IMR-90 (cell line): ENCODE data around the gene GRPR. TPM values are rescaled to one million over a fixed set of nuclear protein-coding genes. Genes with fewer than 3 reads are reported as not detected.

ENCODE experiments used
- ATAC-seq: fragments of 200-7000 bp; cut with Tn5 transposase; 2 replicates; pipeline ENCODE4 v1.9.1; 2020; ENCODE audit warnings: low read depth, mild to moderate bottlenecking, moderate library complexity
- BruUV-seq: library from RNA; stranded (reverse); fragments of 400-500 nt; replicated peaks from 2 replicates; lab custom pipeline; 2021; lab: Mats Ljungman, UMichigan
- CTCF ChIA-PET: fragments of 300-600 bp; formaldehyde crosslinking; extraction: SDS; loops from one replicate; lab custom pipeline; 2021; ENCODE audit warnings: antibody characterized with exemption; lab: Yijun Ruan, JAX
- POLR2A ChIA-PET: fragments of 300-600 bp; sonication (Branson Sonifier 250); formaldehyde crosslinking; loops from one replicate; lab custom pipeline; 2022; ENCODE audit warnings: antibody characterized with exemption; ENCODE audit not compliant: unreplicated experiment; lab: Charles Lee
- DNase-seq: peaks from one replicate; pipeline ENCODE4 v3.0.0; 2013
- H2AFZ ChIP-seq: replicated peaks from 2 replicates; pipeline ENCODE3; 2013; ENCODE audit warnings: low read length, mild to moderate bottlenecking; ENCODE audit not compliant: poor library complexity
- H2AK5ac ChIP-seq: 2 replicates; pipeline ENCODE4 v1.6.1; 2013; ENCODE audit warnings: low read depth, low read length, inconsistent platforms
- H2AK9ac ChIP-seq: replicated peaks from 2 replicates; pipeline ENCODE3; 2013; ENCODE audit warnings: mild to moderate bottlenecking, low read depth, low read length, moderate library complexity; ENCODE audit not compliant: poor library complexity
- H2BK120ac ChIP-seq: 2 replicates; pipeline ENCODE4 v1.6.1; 2013; ENCODE audit warnings: low read depth, low read length, inconsistent platforms
- H2BK15ac ChIP-seq: 3 replicates; pipeline ENCODE4 v1.6.1; 2013; ENCODE audit warnings: low read depth, low read length, inconsistent platforms
- H2BK20ac ChIP-seq: 2 replicates; pipeline ENCODE4 v1.6.1; 2013; ENCODE audit warnings: low read depth, mild to moderate bottlenecking, inconsistent platforms, low read length, moderate library complexity
- H2BK5ac ChIP-seq: 2 replicates; pipeline ENCODE4 v1.6.1; 2013; ENCODE audit warnings: mild to moderate bottlenecking, low read depth, low read length, inconsistent platforms; ENCODE audit not compliant: poor library complexity, severe bottlenecking
- H3K14ac ChIP-seq: replicated peaks from 2 replicates; pipeline ENCODE4 v1.6.1; 2013; ENCODE audit warnings: low read depth, low read length, inconsistent platforms
- H3K18ac ChIP-seq: 2 replicates; pipeline ENCODE4 v1.6.1; 2013; ENCODE audit warnings: low read depth, low read length, control low read depth
- H3K23ac ChIP-seq: 2 replicates; pipeline ENCODE4 v1.6.1; 2013; ENCODE audit warnings: low read depth, low read length, inconsistent platforms
- H3K27ac ChIP-seq: 2 replicates; pipeline ENCODE4 v1.5.1; 2013; ENCODE audit warnings: mild to moderate bottlenecking, control low read depth, low read length; ENCODE audit not compliant: insufficient read depth
- H3K27me3 ChIP-seq: 2 replicates; pipeline ENCODE4 v1.6.1; 2013; ENCODE audit warnings: low read length; ENCODE audit not compliant: control insufficient read depth, insufficient read depth
- H3K36me3 ChIP-seq: 2 replicates; pipeline ENCODE4 v1.6.1; 2013; ENCODE audit warnings: low read length, mixed read lengths; ENCODE audit not compliant: control insufficient read depth, insufficient read depth
- H3K4ac ChIP-seq: 2 replicates; pipeline ENCODE4 v1.6.1; 2013; ENCODE audit warnings: low read depth, low read length, inconsistent platforms
- H3K4me1 ChIP-seq: 2 replicates; pipeline ENCODE4 v1.6.1; 2013; ENCODE audit warnings: low read length, mixed read lengths; ENCODE audit not compliant: control insufficient read depth, insufficient read depth
- H3K4me2 ChIP-seq: 2 replicates; pipeline ENCODE4 v1.6.1; 2013; ENCODE audit warnings: low read depth, mild to moderate bottlenecking, control low read depth, low read length, moderate library complexity
- H3K4me3 ChIP-seq: 2 replicates; pipeline ENCODE4 v1.5.1; 2013; ENCODE audit warnings: low read depth, mild to moderate bottlenecking, control low read depth, low read length, moderate library complexity; ENCODE audit not compliant: insufficient read depth
- H3K56ac ChIP-seq: 2 replicates; pipeline ENCODE4 v1.6.1; 2013; ENCODE audit warnings: low read length, inconsistent platforms; ENCODE audit not compliant: insufficient read depth; ENCODE audit errors: extremely low read depth
- H3K79me1 ChIP-seq, 2 experiments: 2 replicates each; pipeline ENCODE4 v1.6.1; 2013; ENCODE audit warnings: low read length in 2 of 2, inconsistent platforms in 1 of 2, low read depth in 1 of 2
- H3K9ac ChIP-seq: 2 replicates; pipeline ENCODE4 v1.6.1; 2013; ENCODE audit warnings: low read depth, low read length, control low read depth
- H3K9me1 ChIP-seq: 2 replicates; pipeline ENCODE4 v1.6.1; 2013; ENCODE audit warnings: low read length, inconsistent platforms; ENCODE audit not compliant: insufficient read depth
- H3K9me3 ChIP-seq: 2 replicates; pipeline ENCODE4 v1.6.1; 2013; ENCODE audit warnings: low read length; ENCODE audit not compliant: control insufficient read depth, insufficient read depth
- H4K20me1 ChIP-seq: 2 replicates; pipeline ENCODE4 v1.6.1; 2013; ENCODE audit warnings: low read length, inconsistent platforms; ENCODE audit not compliant: insufficient read depth
- H4K5ac ChIP-seq: 2 replicates; pipeline ENCODE4 v1.6.1; 2013; ENCODE audit warnings: mild to moderate bottlenecking, low read depth, low read length, control low read depth
- H4K8ac ChIP-seq, 2 experiments: 2 replicates each; pipeline ENCODE4 v1.6.1; 2013; ENCODE audit warnings: low read depth in 2 of 2, low read length in 2 of 2, control low read depth in 1 of 2, inconsistent platforms in 1 of 2
- H4K91ac ChIP-seq: 2 replicates; pipeline ENCODE4 v1.6.1; 2013; ENCODE audit warnings: low read depth, low read length, inconsistent platforms; ENCODE audit not compliant: insufficient read depth
- BHLHE40 ChIP-seq: fragments of 150-350 bp; IDR thresholded peaks from 2 replicates; pipeline ENCODE4 v1.6.1; 2016; ENCODE audit warnings: mild to moderate bottlenecking, low read depth, low read length
- CEBPB ChIP-seq: IDR thresholded peaks from 2 replicates; pipeline ENCODE4 v1.6.1; 2012; ENCODE audit warnings: low read depth, low read length, improper control_type of control experiment
- CHD1 ChIP-seq: IDR thresholded peaks from 2 replicates; pipeline ENCODE4 v1.6.1; 2012; ENCODE audit warnings: low read depth, low read length, improper control_type of control experiment
- FOS ChIP-seq: fragments of 150-350 bp; IDR thresholded peaks from 2 replicates; pipeline ENCODE4 v1.6.1; 2016; ENCODE audit warnings: low read depth, low read length
- MAFK ChIP-seq: IDR thresholded peaks from 2 replicates; pipeline ENCODE4 v1.6.1; 2012; ENCODE audit warnings: low read depth, low read length, improper control_type of control experiment
- MXI1 ChIP-seq: IDR thresholded peaks from 2 replicates; pipeline ENCODE4 v1.6.1; 2012; ENCODE audit warnings: low read depth, mild to moderate bottlenecking, low read length, moderate library complexity, borderline replicate concordance
- NFE2L2 ChIP-seq: fragments of 150-350 bp; IDR thresholded peaks from 2 replicates; pipeline ENCODE4 v1.6.1; 2016; ENCODE audit warnings: low read depth, mild to moderate bottlenecking, low read length
- POLR2A ChIP-seq: IDR thresholded peaks from 2 replicates; pipeline ENCODE4 v1.6.1; 2012; ENCODE audit warnings: mild to moderate bottlenecking, low read depth, low read length
- RAD21 ChIP-seq: IDR thresholded peaks from 2 replicates; pipeline ENCODE4 v1.6.1; 2012; ENCODE audit warnings: low read length, improper control_type of control experiment
- RCOR1 ChIP-seq: IDR thresholded peaks from 2 replicates; pipeline ENCODE4 v1.6.1; 2012; ENCODE audit warnings: mild to moderate bottlenecking, low read length, improper control_type of control experiment; ENCODE audit not compliant: insufficient replicate concordance
- RFX5 ChIP-seq: IDR thresholded peaks from 2 replicates; pipeline ENCODE4 v1.8.0; 2012; ENCODE audit warnings: low read depth, mild to moderate bottlenecking, low read length, moderate library complexity
- WGBS, 2 experiments: methylation state at CpG; one replicate each; pipeline versions ENCODE4 v1.1.5 to v1.1.7; 2013; ENCODE audit warnings: missing lambda C conversion rate in 2 of 2; ENCODE audit not compliant: insufficient read length in 1 of 2; ENCODE audit errors: extremely low coverage in 2 of 2; 5-methylcytosine and 5-hydroxymethylcytosine counted together
- dilution Hi-C: fragments of 300-500 bp; cut with HindIII; formaldehyde crosslinking; loops from one replicate; pipeline ENCODE4 v1.14.3; 2018; ENCODE audit warnings: low sequenced_read_pairs; ENCODE audit not compliant: unreplicated experiment
- in situ Hi-C: fragments of 300-500 bp; cut with MboI; formaldehyde crosslinking; loops from 3 replicates; pipeline ENCODE4 v1.14.3; 2019; ENCODE audit warnings: low sequenced_read_pairs, inconsistent platforms, mixed read lengths
- intact Hi-C: fragments of 100-400 bp; cut with micrococcal nuclease; formaldehyde crosslinking; loops from 2 replicates; pipeline ENCODE4 v1.10.0; 2022
- polyA plus RNA-seq, 3 experiments: library from polyadenylated mRNA; depleted of rRNA; stranded (reverse); fragments of >200 nt; gene quantifications; 2 replicates each; pipeline ENCODE4 v1.2.3, GENCODE V29; 2012; ENCODE audit warnings: low replicate concordance in 1 of 3
- total RNA-seq: library from RNA; depleted of rRNA; stranded (reverse); fragments of >200 nt; gene quantifications from 2 replicates; pipeline ENCODE4 v1.2.3, GENCODE V29; 2012
- TF ChIP-seq, protein P1 (sequence below): conservative IDR thresholded peaks from 2 replicates; pipeline ENCODE4 v1.5.1; 2012; ENCODE audit warnings: mild to moderate bottlenecking, low read depth, low read length, improper control_type of control experiment
- TF ChIP-seq, protein P2 (sequence below): fragments of 150-350 bp; IDR thresholded peaks from 2 replicates; pipeline ENCODE4 v1.6.1; 2016; ENCODE audit warnings: low read depth, mild to moderate bottlenecking, low read length, moderate library complexity, borderline replicate concordance

Gene GRPR
- total and polyA plus RNA-seq, 2 of the 4 experiments (the other 2 are of a cell fraction), result 9.2 to 13.6 TPM

- Histone ChIP-seq H3K27ac (no peak overlapping the region), H3K18ac (no peak overlapping the region), H2BK15ac (no peak overlapping the region), H3K36me3 (no peaks in the 10 kb centered on the region), H2BK120ac (no peak overlapping the region), H3K4ac (no peak overlapping the region), H2AK5ac (no peak overlapping the region), H3K4me3 (no peak overlapping the region), H4K5ac (no peak overlapping the region), H3K14ac (no peak overlapping the region), H4K91ac (no peak overlapping the region), H3K4me2 (no peak overlapping the region), H2AK9ac (no peak overlapping the region), H3K79me1 (no peaks in the 10 kb centered on the region), H4K20me1 (no peaks in the 10 kb centered on the region), H3K56ac (no peak overlapping the region), H3K9me1 (no peaks in the 10 kb centered on the region), H3K9ac (no peak overlapping the region), H2BK5ac (no peak overlapping the region), H2BK20ac (no peak overlapping the region), H2AFZ (no peak overlapping the region), H4K8ac (no peak overlapping the region), H3K4me1 (no peaks in the 10 kb centered on the region), H3K23ac (no peak overlapping the region), H3K27me3 (no peaks in the 10 kb centered on the region), H3K9me3 (peaks cover 3% of the 10 kb centered on the region; the same call in 1 of the 2 replicates)
- no TSS peak for BruUV-seq
- no CpG with 5 or more reads among the region's 4 CpGs for WGBS, 2 experiments
- TF ChIP-seq FOS (no peak), POLR2A (no peak), RFX5 (no peak), NFE2L2 (no peak), MAFK (no peak), CEBPB (no peak), RCOR1 (no peak), CHD1 (no peak), BHLHE40 (no peak), MXI1 (no peak), RAD21 (no peak)
- TF ChIP-seq, protein P1, sequence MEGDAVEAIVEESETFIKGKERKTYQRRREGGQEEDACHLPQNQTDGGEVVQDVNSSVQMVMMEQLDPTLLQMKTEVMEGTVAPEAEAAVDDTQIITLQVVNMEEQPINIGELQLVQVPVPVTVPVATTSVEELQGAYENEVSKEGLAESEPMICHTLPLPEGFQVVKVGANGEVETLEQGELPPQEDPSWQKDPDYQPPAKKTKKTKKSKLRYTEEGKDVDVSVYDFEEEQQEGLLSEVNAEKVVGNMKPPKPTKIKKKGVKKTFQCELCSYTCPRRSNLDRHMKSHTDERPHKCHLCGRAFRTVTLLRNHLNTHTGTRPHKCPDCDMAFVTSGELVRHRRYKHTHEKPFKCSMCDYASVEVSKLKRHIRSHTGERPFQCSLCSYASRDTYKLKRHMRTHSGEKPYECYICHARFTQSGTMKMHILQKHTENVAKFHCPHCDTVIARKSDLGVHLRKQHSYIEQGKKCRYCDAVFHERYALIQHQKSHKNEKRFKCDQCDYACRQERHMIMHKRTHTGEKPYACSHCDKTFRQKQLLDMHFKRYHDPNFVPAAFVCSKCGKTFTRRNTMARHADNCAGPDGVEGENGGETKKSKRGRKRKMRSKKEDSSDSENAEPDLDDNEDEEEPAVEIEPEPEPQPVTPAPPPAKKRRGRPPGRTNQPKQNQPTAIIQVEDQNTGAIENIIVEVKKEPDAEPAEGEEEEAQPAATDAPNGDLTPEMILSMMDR, result no peak
- TF ChIP-seq, protein P2, sequence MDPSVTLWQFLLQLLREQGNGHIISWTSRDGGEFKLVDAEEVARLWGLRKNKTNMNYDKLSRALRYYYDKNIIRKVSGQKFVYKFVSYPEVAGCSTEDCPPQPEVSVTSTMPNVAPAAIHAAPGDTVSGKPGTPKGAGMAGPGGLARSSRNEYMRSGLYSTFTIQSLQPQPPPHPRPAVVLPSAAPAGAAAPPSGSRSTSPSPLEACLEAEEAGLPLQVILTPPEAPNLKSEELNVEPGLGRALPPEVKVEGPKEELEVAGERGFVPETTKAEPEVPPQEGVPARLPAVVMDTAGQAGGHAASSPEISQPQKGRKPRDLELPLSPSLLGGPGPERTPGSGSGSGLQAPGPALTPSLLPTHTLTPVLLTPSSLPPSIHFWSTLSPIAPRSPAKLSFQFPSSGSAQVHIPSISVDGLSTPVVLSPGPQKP, result no peak
- intact Hi-C loops (no loop called here), dilution Hi-C loops (no loop called here), in situ Hi-C loops (no loop called here)
- no peak for ATAC-seq
- POLR2A ChIA-PET, result no interaction called here
- DNase-seq, result no peak
- CTCF ChIA-PET, result no interaction called here
These were observed 48.6 kb downstream of the GRPR start for GRCh38 chrX:16171944-16172343.
